A673 (cell line): ENCODE measurements around the gene PPP2R1A.

ENCODE experiments used
- EZH2 ChIP-seq: fragments of 200-600 bp; sonication (generic); IDR thresholded peaks from 2 replicates; pipeline ENCODE4 v1.6.1; 2017; ENCODE audit warnings: borderline replicate concordance, low read depth, mild to moderate bottlenecking, mixed read lengths, antibody characterized with exemption, low read length; ENCODE audit not compliant: poor library complexity, severe bottlenecking
- TF ChIP-seq, protein P1 (sequence below): fragments of 300-800, 200-600 bp; sonication (generic); conservative IDR thresholded peaks from 2 replicates; pipeline ENCODE4 v1.5.1; 2017; ENCODE audit warnings: low read depth, mild to moderate bottlenecking, antibody characterized with exemption, low read length, moderate library complexity, mixed read lengths

DNA sequence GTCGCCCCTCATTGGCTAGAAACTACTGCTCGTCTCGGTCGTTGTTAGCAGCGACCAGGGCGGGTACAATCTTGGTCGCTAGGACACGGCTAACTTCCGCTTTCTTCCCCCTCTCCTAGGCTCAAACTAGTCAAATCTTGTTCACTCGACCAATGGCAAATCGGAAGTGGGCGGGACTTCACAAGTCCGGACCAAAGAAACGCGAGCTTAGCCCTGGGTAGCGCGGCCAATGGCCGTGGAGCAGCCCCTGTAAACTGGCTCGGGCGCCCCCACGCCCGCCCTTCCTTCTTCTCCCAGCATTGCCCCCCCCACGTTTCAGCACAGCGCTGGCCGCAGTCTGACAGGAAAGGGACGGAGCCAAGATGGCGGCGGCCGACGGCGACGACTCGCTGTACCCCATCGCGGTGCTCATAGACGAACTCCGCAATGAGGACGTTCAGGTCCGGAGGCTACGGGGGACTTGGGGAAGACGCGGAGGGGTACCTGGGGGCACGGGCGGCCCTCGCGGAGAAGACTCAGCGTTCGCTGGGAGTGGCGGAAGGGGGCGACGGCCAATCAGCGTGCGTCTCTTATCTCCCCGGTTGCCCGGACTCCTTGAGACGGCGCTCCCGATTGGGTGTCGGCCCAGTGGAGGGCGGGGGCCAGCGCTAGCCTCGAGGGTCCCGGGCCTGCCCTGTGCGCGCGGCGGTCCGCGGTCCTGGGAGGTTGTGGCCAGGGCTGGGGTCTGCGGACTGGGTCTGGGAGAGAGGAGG lies at the start of gene PPP2R1A:
- TF ChIP-seq, protein P1, sequence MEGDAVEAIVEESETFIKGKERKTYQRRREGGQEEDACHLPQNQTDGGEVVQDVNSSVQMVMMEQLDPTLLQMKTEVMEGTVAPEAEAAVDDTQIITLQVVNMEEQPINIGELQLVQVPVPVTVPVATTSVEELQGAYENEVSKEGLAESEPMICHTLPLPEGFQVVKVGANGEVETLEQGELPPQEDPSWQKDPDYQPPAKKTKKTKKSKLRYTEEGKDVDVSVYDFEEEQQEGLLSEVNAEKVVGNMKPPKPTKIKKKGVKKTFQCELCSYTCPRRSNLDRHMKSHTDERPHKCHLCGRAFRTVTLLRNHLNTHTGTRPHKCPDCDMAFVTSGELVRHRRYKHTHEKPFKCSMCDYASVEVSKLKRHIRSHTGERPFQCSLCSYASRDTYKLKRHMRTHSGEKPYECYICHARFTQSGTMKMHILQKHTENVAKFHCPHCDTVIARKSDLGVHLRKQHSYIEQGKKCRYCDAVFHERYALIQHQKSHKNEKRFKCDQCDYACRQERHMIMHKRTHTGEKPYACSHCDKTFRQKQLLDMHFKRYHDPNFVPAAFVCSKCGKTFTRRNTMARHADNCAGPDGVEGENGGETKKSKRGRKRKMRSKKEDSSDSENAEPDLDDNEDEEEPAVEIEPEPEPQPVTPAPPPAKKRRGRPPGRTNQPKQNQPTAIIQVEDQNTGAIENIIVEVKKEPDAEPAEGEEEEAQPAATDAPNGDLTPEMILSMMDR, result no peak
- no peak for TF ChIP-seq EZH2
